Skeletal muscle satellite cell (primary cell): Measurements from ENCODE around the gene IGF2R.

ENCODE experiments used
- H3K27me3 ChIP-seq: 2 replicates; pipeline ENCODE4 v1.7.0; 2013; ENCODE audit warnings: low read length; ENCODE audit not compliant: control insufficient read depth, insufficient read depth
- H3K36me3 ChIP-seq: 2 replicates; pipeline ENCODE4 v1.7.0; 2013; ENCODE audit warnings: mild to moderate bottlenecking, control low read depth, low read length; ENCODE audit not compliant: insufficient read depth
- H3K4me1 ChIP-seq: 2 replicates; pipeline ENCODE4 v1.7.0; 2013; ENCODE audit warnings: low read length; ENCODE audit not compliant: control insufficient read depth, insufficient read depth
- H3K4me2 ChIP-seq: 2 replicates; pipeline ENCODE4 v1.7.0; 2013; ENCODE audit warnings: mild to moderate bottlenecking, low read length
- H3K4me3 ChIP-seq: 2 replicates; pipeline ENCODE4 v1.7.0; 2013; ENCODE audit warnings: low read length
- H3K9ac ChIP-seq: 2 replicates; pipeline ENCODE4 v1.7.0; 2013; ENCODE audit warnings: mild to moderate bottlenecking, low read depth, low read length, moderate library complexity
- H3K9me3 ChIP-seq: replicated peaks from 2 replicates; pipeline ENCODE4 v1.7.0; 2013; ENCODE audit warnings: mild to moderate bottlenecking, control low read depth, low read length

IGF2R gene

DNA sequence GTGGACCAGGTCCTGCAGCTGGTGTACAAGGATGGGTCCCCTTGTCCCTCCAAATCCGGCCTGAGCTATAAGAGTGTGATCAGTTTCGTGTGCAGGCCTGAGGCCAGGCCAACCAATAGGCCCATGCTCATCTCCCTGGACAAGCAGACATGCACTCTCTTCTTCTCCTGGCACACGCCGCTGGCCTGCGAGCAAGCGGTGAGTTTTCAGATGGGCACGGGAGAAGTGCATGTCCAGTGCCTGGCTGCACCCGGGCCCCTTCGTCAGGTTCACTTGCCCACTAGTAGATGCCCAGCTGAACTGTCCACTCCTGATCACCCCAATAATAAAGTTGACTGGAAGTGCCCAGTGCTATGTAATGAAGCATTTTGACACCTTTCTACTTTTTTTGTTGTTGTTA is 104.4 kb downstream of the IGF2R start:
- Histone ChIP-seq H3K4me2 (no peak overlapping the region), H3K9ac (no peak overlapping the region), H3K36me3 (peaks cover 86% of the 10 kb centered on the region), H3K27me3 (no peaks in the 10 kb centered on the region), H3K4me3 (no peak overlapping the region), H3K9me3 (no peaks in the 10 kb centered on the region), H3K4me1 (peaks cover 12% of the 10 kb centered on the region)

DNA sequence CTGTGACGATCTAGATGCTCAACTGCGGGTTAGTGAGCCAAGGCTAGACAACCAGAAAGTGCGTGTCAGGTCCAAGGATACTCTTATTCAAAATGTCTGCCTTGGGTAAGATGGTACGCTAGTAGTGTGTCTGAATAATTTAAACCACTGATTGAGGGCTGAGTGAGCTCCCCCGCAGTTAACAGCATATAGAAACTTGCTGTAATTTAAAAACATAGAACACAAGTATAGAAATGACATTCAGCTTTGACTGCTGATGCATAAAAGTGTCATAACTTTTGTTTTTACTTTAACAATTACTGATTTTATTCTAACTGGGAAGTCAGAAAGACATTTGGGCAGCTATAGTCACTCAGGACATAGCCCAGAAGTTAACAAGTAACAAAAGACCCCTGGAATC is 107.1 kb downstream of the IGF2R start:
- Histone ChIP-seq H3K27me3 (no peaks in the 10 kb centered on the region), H3K9ac (no peak overlapping the region), H3K36me3 (peaks cover 87% of the 10 kb centered on the region), H3K9me3 (no peaks in the 10 kb centered on the region), H3K4me2 (no peak overlapping the region), H3K4me1 (peaks cover 12% of the 10 kb centered on the region), H3K4me3 (no peak overlapping the region)

DNA sequence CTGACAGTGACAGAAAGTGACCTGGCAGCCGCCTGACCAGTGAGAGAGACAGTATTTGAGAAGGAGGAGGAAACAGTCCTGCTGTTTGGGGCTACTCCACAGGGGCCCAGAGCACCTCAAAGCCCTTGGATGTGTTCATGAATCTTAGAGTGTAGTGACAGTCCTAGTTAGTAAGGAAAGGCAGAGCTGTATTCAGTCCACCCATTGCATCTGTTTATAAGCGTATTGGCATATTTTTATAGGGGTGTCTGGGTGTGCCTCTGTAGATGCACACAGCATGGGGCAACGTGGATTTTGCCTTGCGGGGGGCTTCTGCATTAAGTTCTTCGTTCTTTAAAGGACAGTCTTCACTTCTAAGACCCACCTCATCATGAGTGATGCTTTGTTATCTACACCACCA is 108.1 kb downstream of the IGF2R start:
- no peaks in the 10 kb centered on the region for H3K9me3 ChIP-seq
- no peaks in the 10 kb centered on the region for H3K27me3 ChIP-seq
- H3K4me3 ChIP-seq = no peak overlapping the region
- no peak overlapping the region for H3K4me2 ChIP-seq
- H3K36me3 ChIP-seq = peaks cover 88% of the 10 kb centered on the region
- H3K9ac ChIP-seq = no peak overlapping the region
- peaks cover 12% of the 10 kb centered on the region for H3K4me1 ChIP-seq

DNA sequence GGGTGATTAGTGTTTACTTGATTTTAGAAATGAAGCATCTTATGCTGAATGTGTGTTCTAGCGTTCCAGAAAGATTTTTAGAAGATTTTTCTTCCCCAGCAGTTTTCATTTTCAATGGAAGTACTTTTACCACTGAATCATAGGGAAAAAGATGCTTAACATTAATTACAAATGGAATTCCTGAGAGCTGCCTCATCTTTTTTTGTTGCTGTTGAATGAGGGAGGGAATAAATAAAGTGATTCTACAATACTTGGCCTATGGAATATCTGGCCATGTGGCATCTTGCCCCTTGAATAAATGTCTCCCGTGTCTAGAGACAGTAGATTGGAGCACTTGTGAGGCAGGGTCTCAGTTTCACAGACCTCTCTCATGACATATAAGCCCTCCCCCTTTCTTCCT is 108.6 kb downstream of the IGF2R start:
- Histone ChIP-seq H3K36me3 (peaks cover 87% of the 10 kb centered on the region), H3K9ac (no peak overlapping the region), H3K4me3 (no peak overlapping the region), H3K4me2 (no peak overlapping the region), H3K27me3 (no peaks in the 10 kb centered on the region), H3K9me3 (no peaks in the 10 kb centered on the region), H3K4me1 (peaks cover 12% of the 10 kb centered on the region)

DNA sequence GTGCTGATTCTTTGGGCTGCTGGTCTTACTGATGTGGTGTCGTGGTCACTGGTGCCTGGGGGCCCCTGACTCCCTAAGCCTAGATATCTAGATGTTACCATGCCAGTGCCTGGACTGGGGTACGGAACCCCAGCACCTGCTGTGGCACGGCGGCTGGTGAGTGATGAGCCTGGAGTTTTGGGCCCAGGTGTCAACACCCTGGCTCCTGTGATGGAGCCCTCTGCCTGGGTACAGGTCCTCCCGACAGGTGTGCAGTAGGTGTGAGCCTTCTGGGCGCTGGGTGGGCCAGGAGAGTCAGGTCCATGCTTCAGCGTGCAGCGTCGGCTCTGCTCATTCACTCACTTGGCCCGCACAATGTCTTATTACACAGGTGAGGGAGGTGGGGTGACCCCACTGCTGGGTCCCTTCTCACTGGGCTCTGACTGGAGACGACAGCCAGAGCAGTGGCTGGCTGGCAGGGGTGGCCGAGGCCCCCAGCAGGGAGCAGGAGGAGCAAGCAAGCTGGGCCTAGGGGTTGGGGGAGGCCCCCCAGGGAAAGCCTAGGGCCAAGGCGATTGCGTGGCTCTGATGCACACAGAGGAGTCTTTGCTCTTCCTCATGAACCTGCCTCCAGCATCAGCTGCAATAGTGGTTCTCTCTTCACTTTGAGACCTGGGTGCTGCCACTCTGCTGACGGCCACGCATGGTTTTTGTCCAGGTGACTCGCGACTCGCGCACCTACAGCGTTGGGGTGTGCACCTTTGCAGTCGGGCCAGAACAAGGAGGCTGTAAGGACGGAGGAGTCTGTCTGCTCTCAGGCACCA is 110.2 kb downstream of the IGF2R start:
- Histone ChIP-seq H3K9me3 (no peaks in the 10 kb centered on the region), H3K36me3 (peaks cover 84% of the 10 kb centered on the region), H3K27me3 (no peaks in the 10 kb centered on the region), H3K4me1 (peaks cover 12% of the 10 kb centered on the region), H3K4me2 (no peak overlapping the region), H3K9ac (no peak overlapping the region), H3K4me3 (no peak overlapping the region)

DNA sequence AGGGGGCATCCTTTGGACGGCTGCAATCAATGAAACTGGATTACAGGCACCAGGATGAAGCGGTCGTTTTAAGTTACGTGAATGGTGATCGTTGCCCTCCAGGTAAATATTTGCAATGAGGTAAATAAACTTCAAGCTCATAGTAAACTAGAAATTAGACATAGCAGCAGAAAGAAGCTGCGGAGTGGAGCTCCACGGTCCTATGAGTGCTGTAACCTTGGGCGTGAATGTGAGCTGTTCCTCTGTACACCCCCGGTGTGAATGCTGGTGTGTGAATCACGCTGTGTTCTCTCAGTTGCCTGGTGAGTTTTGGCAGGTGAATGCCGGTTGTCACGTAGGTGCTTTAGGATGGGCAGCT is 110.8 kb downstream of the IGF2R start:
- no peaks in the 10 kb centered on the region for H3K9me3 ChIP-seq
- no peak overlapping the region for H3K4me2 ChIP-seq
- no peak overlapping the region for H3K9ac ChIP-seq
- H3K36me3 ChIP-seq = peaks cover 84% of the 10 kb centered on the region
- no peaks in the 10 kb centered on the region for H3K27me3 ChIP-seq
- H3K4me3 ChIP-seq = no peak overlapping the region
- H3K4me1 ChIP-seq = peaks cover 12% of the 10 kb centered on the region

DNA sequence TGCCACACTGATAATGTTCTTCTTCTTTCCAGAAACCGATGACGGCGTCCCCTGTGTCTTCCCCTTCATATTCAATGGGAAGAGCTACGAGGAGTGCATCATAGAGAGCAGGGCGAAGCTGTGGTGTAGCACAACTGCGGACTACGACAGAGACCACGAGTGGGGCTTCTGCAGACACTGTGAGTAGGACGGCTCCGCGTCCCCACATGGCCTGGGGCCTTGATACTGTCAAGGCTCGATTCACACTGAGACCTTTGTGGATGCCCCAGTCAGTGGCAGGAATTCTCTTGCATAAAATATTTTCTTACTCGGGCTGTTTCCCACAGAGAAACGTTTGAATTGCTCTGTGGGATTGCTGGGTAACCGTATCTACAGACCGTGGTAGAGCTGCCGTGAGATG is 111.2 kb downstream of the IGF2R start:
- H3K4me3 ChIP-seq = no peak overlapping the region
- H3K9ac ChIP-seq = no peak overlapping the region
- H3K4me2 ChIP-seq = no peak overlapping the region
- H3K27me3 ChIP-seq = no peaks in the 10 kb centered on the region
- H3K36me3 ChIP-seq = peaks cover 85% of the 10 kb centered on the region
- no peaks in the 10 kb centered on the region for H3K9me3 ChIP-seq
- H3K4me1 ChIP-seq = peaks cover 12% of the 10 kb centered on the region

DNA sequence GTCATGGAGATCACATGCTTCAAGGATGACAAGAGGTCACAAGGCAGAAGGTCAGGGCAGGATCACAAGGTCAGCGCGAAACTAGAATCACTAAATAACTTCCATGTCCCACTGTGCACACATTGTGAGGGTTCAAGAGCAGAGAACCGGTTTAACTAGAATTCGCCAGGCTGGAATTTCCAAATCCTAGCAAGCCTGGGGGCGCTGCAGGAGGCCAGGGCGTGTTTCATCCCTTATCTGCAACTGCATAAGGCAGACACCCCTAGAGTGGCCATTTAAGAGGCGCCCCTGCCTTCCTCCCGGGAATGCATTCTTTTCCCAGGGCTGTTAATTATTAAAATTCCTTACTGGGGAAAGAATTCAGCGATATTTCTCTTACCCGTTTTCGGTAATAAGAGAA is 112.5 kb downstream of the IGF2R start:
- peaks cover 88% of the 10 kb centered on the region for H3K36me3 ChIP-seq
- no peaks in the 10 kb centered on the region for H3K9me3 ChIP-seq
- no peaks in the 10 kb centered on the region for H3K27me3 ChIP-seq
- H3K4me3 ChIP-seq = no peak overlapping the region
- H3K4me2 ChIP-seq = no peak overlapping the region
- H3K9ac ChIP-seq = no peak overlapping the region
- peaks cover 12% of the 10 kb centered on the region for H3K4me1 ChIP-seq

DNA sequence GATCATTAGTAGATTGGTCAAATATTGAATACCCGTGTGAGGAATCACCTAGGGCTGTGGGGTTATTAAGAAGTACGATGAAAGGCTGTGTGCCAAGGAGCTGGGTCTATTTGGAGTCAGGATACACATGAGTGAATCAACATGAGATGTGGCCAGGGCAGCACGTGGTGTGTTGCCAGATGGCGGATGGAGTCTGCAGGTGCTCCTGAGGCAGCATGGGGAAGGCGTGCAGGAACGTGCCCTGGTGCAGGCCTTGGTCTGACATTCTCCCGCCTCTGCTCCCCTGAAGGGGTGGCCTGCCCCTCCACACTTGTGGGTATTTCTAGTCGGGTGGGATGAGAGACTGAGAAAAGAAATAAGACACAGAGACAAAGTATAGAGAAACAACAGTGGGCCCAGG is 113.7 kb downstream of the IGF2R start:
- Histone ChIP-seq H3K4me1 (peaks cover 4% of the 10 kb centered on the region), H3K36me3 (peaks cover 84% of the 10 kb centered on the region), H3K27me3 (no peaks in the 10 kb centered on the region), H3K9me3 (no peaks in the 10 kb centered on the region), H3K9ac (no peak overlapping the region), H3K4me3 (no peak overlapping the region), H3K4me2 (no peak overlapping the region)

DNA sequence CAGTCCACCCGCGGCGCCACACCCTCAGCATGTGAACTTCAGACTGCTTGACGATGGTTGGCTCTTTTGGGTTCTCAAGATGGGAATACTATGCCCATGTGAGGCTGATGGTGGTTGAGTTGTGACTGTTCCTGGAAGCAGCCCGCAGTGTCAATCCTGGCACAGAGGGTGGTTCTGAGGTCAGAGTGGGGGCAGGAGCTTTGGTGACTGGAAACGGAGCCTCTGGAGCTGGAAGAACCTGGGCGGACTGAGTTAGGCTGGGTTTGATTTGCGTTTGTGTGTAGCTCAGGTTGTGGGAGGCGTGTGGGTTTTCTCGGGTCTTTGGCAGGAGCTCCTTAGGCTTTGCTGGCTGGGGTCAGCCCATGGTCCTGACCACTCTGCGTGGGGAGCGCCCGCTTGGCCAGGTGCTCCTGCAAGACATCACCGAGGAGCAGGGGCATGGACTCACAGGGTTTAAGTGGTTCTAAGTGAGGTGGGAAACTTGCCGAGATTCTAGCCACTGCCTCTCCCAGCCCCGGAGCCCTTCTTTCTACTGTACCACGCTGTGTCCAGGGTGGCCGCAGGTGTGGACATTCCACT is 115.4 kb downstream of the IGF2R start:
- peaks cover 5% of the 10 kb centered on the region for H3K4me1 ChIP-seq
- H3K4me3 ChIP-seq = no peak overlapping the region
- H3K27me3 ChIP-seq = no peaks in the 10 kb centered on the region
- H3K9me3 ChIP-seq = no peaks in the 10 kb centered on the region
- peaks cover 74% of the 10 kb centered on the region for H3K36me3 ChIP-seq
- no peak overlapping the region for H3K4me2 ChIP-seq
- H3K9ac ChIP-seq = no peak overlapping the region

DNA sequence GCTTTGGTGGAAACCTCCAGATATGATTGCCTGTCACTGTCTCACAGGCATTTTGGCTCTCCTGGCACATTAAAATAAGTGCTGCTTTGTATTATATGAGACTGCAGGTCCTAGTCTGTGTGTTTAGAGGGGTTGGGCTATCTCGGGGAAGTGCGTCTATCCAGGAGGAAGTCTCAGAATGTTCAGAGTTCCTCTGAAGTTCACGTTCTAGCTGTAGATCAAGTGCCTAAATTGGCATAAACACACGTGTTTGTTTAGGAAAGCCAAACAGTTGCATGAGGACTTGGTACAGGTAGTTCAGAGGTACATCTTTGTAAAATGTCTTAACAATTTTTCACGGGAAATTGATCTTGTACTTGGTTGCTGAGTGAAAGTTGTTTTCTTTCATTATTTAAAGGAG is 116.3 kb downstream of the IGF2R start:
- peaks cover 5% of the 10 kb centered on the region for H3K4me1 ChIP-seq
- H3K4me3 ChIP-seq = no peak overlapping the region
- no peak overlapping the region for H3K4me2 ChIP-seq
- no peaks in the 10 kb centered on the region for H3K27me3 ChIP-seq
- no peak overlapping the region for H3K9ac ChIP-seq
- H3K9me3 ChIP-seq = no peaks in the 10 kb centered on the region
- peaks cover 74% of the 10 kb centered on the region for H3K36me3 ChIP-seq
